ENCODE data around the gene PCDHGB6.
"Not testable (repeated sequence)": the region's sequence is repeated elsewhere in the genome, so short reads cannot be mapped to it uniquely, and the experiment has no call there.

PCDHGB6 gene

DNA sequence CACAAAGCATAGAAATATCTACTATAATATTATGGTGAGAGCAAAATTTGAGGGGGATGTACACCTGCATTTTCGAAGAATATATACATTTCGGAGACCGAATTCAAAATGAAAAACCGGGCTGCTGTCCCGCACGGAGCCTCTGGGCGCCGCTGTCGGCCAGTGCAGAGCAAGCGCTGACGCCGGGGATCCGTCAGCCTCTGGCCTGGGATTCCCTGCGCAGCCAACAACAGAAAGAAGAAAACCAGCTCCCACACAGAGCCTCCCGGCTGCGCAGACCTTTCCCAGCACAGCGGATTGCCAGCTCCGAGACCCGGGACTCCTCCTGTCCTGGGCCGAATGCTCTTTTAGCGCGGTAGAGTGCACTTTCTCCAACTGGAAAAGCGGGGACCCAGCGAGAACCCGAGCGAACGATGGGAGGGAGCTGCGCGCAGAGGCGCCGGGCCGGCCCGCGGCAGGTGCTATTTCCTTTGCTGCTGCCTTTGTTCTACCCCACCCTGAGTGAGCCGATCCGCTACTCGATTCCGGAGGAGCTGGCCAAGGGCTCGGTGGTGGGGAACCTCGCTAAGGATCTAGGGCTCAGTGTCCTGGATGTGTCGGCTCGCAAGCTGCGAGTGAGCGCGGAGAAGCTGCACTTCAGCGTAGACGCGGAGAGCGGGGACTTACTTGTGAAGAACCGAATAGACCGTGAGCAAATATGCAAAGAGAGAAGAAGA, at the start of gene PCDHGB6:
PCDHGB6 (plus strand) TSS at position 232 of the 716 bp plus-strand sequence; CDS start at position 414, 182 bp downstream.
- not testable (repeated sequence) for DNase-seq

DNA sequence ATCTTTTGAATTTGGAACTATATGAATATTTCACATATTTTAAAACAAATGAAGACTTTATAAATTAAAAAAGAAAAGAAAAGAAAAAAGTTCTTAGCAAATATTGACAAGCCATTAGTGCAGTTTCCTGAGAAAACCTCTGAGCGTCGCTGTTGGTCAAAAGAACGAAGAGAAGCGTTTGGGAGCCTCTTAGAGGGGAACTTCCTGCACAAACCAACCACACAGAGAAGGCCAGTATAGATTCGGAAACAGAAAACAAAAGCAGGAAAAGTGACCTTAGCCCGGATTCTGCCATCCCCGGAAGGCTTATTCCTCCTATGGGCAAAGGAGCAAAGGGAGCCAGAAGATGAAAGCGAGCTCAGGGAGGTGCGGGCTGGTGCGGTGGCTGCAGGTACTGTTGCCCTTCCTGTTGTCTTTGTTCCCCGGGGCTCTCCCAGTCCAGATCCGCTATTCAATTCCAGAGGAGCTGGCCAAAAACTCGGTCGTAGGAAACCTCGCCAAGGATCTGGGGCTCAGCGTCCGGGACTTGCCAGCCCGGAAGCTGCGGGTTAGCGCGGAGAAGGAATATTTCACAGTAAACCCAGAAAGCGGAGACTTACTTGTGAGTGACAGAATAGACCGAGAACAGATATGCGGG, 47.9 kb upstream of the PCDHGB6 start, which contains the start of gene PCDHGB2:
PCDHGB2 (plus strand) TSS at position 205 of the 637 bp plus-strand sequence; CDS start at position 347, 142 bp downstream.
- peak; percentile 3 for DNase-seq

DNA sequence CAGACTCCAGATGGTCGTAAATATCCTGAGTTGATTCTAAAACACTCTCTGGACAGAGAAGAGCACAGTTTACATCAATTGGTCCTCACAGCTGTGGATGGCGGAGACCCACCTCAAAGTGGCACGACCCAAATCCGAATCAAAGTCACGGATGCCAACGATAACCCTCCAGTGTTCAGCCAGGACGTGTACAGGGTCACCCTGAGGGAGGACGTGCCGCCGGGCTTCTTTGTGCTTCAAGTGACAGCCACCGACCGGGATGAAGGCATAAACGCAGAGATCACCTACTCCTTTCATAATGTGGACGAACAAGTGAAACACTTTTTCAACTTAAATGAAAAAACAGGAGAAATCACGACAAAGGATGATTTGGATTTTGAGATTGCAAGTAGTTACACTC, 47.1 kb upstream of the PCDHGB6 start:
- no peak for DNase-seq

DNA sequence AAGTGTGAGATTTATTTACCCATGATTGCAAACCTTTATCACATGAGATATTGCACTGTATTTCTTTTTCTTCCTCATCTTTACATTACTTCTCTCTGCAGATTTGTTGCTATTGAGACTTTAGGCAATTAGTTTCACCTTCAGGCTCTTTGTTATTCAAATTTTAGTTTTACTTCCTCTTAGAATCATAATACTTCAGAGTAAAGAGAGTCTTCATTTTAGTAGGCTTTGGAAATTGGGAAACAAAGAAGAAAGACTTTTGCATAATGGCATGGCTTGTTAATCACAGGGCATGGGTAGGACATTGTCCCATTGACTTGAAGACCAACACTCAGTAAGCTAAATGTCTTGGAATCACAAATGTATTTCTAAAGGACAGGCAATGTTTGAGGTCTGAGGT, 45.1 kb upstream of the PCDHGB6 start:
- no peak for DNase-seq

DNA sequence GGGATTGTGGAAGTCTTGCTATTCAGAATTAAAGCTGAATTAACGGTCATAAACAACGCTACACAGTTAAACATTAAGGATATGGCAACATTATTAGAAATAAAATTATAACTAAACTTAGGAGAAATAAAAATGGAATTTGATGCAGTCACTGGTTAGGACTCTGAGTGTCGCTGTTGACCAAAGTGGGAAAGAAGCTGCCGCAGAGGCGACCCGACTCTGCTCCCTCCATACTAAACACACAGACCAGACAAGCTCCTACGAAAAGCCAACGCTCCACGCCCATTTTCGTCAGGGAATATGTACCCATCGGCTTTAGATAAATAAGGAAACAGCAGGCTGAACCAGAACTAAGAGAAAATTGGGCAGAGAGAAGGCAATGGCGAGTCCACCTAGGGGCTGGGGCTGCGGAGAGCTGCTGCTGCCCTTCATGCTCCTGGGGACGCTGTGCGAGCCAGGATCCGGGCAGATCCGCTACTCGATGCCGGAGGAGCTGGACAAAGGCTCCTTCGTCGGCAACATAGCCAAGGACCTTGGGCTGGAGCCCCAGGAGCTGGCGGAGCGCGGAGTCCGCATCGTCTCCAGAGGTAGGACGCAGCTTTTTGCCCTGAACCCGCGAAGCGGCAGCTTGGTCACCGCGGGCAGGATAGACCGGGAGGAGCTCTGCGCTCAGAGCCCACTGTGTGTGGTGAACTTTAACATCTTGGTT, 43.7 kb upstream of the PCDHGB6 start, which contains the start of gene PCDHGA5:
PCDHGA5 (plus strand) TSS at position 211 of the 709 bp plus-strand sequence; CDS start at position 380, 169 bp downstream.
- DNase-seq = no peak

DNA sequence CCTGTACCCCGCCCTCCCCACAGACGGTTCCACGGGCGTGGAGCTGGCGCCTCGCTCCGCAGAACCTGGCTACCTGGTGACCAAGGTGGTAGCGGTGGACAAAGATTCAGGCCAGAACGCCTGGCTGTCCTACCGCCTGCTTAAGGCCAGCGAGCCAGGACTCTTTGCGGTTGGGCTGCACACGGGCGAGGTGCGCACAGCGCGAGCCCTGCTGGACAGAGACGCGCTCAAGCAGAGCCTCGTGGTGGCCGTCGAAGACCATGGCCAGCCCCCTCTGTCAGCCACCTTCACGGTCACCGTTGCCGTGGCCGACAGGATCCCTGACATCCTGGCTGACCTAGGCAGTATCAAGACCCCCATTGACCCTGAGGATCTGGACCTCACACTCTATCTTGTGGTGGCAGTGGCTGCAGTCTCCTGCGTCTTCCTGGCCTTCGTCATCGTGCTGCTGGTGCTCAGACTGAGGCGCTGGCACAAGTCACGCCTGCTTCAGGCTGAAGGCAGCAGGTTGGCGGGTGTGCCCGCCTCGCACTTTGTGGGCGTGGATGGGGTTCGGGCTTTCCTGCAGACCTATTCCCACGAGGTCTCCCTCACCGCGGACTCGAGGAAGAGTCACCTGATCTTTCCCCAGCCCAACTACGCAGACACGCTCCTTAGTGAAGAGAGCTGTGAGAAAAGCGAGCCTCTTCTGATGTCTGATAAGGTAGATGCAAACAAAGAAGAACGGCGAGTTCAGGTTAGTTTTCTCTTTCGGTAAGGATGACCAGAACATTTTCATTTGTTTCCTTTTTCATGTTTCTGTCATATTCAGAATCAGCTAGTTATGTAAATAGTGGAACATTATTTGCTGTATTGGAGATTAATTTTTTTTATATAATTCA, 41.6 kb upstream of the PCDHGB6 start:
- DNase-seq = no peak

DNA sequence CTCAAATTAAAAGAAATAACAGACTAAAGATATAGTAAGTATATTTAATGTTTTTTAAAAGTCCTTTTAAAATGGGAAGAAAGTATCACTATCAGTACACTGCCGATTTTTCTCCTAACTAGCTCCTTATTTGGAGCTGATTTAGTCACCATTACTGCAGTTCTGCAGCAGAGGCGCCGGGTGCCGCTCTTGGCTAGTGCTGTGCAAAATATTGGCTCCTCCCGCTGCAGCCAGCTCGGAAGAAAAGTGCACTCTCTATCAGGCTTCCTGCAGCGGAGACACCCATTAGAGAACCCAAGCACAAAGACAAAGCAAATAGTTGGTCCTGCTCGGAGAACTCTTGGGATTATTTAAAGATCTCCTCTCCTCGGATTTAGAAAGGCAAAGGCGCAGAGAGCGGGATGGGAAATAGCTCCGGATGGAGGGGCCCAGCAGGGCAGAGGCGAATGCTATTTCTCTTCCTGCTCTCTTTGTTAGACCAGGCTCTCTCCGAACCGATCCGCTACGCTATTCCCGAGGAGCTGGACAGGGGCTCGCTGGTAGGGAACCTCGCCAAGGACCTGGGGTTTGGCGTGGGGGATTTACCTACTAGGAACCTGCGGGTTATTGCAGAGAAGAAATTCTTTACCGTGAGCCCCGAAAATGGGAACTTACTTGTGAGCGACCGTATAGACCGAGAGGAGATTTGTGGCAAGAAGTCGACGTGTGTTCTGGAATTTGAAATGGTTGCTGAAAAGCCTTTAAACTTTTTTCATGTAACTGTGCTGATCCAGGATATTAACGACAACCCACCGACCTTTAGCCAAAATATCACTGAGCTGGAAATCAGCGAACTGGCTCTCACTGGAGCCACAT, 37.6 kb upstream of the PCDHGB6 start, which contains the start of gene PCDHGB3:
PCDHGB3 (plus strand) TSS at position 249 of the 855 bp plus-strand sequence; CDS start at position 402, 153 bp downstream.
- no peak for DNase-seq

DNA sequence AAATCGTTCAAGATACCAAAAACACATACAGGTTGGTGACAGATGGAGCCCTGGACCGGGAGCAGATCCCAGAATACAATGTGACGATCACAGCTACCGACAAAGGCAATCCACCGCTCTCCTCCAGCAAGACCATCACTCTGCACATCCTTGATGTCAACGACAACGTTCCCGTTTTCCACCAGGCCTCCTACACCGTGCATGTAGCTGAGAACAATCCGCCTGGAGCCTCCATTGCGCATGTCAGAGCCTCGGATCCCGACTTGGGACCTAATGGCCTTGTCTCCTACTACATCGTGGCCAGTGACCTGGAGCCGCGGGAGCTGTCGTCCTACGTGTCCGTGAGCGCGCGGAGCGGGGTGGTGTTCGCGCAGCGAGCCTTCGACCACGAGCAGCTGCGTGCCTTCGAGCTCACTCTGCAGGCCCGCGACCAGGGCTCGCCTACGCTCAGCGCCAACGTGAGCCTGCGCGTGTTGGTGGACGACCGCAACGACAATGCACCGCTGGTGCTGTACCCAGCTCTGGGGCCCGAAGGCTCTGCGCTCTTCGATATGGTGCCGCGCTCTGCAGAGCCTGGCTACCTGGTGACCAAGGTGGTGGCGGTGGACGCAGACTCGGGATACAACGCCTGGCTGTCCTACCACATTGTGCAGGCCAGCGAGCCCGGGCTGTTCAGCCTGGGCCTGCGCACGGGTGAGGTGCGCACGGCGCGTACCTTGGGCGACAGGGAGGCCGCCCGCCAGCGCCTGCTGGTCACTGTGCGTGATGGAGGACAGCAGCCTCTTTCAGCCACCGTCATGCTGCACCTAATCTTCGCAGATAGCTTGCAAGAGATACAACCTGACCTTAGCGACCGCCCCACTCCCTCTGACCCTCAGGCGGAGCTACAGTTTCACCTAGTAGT, 36.0 kb upstream of the PCDHGB6 start:
- DNase-seq = no peak

DNA sequence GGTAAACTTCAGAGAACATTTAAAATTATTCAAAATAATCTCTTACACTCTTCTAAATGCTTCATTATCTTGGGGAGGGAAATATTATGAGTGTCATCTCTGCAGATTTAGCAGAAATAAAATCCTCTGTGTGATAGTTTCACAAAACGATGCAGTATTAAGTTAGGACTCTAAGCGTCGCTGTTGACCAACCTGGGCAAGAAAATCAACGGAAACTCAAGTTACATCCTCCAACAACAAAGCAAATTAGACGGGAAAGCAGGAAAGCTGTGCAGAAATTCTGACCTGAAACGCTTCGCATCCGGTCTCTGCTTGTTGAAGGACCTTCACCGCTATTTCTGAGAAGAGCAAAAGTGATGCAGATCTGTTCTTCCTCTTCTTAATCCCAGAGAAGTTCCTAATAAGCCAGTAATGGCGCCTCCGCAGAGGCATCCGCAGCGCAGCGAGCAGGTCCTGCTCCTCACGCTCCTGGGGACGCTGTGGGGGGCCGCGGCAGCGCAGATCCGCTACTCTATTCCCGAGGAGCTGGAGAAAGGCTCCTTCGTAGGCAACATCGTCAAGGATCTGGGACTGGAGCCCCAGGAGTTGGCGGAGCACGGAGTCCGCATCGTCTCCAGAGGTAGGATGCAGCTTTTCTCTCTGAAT, 34.0 kb upstream of the PCDHGB6 start, which contains the start of gene PCDHGA6:
PCDHGA6 (plus strand) TSS at position 219 of the 645 bp plus-strand sequence; CDS start at position 412, 193 bp downstream.
- no peak for DNase-seq

DNA sequence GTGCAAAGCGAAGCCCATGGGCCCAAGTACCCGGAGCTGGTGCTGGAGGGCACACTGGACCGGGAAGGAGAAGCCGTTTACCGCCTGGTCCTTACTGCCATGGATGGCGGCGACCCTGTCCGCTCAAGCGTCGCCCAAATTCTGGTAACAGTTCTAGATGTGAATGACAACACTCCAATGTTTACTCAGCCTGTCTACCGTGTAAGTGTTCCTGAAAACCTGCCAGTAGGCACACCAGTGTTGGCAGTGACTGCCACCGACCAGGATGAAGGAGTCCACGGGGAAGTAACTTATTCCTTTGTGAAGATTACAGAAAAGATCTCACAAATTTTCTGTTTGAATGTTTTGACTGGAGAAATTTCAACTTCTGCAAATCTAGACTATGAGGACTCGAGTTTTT, 33.2 kb upstream of the PCDHGB6 start:
- DNase-seq = no peak

DNA sequence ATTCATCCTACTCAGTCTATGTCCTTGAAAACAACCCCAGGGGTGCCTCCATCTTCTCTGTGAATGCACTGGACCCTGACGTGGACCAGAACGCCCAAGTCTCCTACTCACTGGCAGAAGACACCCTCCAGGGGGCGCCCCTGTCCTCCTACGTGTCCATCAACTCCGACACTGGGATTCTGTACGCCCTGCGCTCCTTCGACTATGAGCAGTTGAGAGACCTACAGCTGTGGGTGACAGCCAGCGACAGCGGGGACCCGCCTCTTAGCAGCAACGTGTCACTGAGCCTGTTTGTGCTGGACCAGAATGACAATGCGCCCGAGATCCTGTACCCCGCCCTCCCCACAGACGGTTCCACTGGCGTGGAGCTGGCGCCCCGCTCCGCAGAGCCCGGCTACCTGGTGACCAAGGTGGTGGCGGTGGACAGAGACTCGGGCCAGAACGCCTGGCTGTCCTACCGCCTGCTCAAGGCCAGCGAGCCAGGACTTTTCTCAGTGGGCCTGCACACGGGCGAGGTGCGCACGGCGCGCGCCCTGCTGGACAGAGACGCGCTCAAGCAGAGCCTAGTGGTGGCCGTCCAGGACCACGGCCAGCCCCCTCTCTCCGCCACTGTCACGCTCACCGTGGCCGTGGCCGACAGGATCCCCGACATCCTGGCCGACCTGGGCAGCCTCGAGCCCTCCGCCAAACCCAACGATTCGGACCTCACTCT, 32.2 kb upstream of the PCDHGB6 start:
- DNase-seq = not testable (repeated sequence)

DNA sequence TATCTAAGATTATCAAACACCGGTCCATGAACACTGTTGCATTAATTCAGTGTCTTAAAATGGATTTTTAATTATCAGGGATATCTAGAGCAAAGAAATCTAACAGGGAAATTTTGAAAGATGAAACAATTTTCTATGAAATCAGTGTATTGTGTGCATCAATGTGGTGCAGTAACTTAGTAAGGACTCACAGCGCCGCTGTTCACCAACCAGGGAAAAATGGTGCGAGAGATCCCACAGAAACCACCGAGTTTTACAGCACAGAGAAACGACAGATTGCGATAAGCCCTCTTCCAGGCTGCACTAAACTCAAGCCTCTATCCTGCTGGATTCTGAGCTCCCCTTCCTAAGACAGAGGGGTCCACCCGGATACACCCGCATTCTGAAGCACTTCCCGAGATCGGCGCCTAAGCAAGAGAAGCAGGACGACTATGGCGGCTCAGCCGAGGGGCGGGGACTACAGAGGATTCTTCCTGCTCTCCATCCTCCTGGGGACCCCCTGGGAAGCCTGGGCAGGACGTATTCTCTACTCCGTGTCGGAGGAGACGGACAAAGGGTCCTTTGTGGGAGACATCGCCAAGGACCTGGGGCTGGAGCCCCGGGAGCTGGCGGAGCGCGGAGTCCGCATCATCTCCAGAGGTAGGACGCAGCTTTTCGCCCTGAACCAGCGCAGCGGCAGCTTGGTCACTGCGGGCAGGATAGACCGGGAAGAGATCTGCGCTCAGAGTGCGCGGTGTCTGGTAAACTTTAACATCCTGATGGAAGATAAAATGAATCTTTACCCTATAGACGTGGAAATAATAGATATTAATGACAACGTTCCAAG, 25.1 kb upstream of the PCDHGB6 start, which contains the start of gene PCDHGA7:
PCDHGA7 (plus strand) TSS at position 274 of the 826 bp plus-strand sequence; CDS start at position 432, 158 bp downstream.
- no peak for DNase-seq

DNA sequence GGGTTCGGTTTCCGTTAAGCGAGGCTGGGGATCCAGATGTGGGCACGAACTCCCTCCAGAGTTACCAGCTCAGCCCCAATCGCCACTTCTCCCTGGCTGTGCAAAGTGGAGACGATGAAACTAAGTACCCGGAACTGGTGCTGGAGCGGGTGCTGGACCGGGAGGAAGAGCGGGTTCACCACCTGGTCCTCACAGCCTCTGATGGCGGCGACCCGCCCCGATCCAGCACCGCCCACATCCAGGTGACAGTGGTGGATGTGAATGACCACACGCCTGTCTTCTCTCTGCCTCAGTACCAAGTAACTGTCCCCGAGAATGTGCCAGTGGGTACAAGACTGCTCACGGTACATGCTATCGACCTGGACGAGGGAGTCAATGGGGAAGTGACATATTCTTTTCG, 24.5 kb upstream of the PCDHGB6 start:
- no peak for DNase-seq

DNA sequence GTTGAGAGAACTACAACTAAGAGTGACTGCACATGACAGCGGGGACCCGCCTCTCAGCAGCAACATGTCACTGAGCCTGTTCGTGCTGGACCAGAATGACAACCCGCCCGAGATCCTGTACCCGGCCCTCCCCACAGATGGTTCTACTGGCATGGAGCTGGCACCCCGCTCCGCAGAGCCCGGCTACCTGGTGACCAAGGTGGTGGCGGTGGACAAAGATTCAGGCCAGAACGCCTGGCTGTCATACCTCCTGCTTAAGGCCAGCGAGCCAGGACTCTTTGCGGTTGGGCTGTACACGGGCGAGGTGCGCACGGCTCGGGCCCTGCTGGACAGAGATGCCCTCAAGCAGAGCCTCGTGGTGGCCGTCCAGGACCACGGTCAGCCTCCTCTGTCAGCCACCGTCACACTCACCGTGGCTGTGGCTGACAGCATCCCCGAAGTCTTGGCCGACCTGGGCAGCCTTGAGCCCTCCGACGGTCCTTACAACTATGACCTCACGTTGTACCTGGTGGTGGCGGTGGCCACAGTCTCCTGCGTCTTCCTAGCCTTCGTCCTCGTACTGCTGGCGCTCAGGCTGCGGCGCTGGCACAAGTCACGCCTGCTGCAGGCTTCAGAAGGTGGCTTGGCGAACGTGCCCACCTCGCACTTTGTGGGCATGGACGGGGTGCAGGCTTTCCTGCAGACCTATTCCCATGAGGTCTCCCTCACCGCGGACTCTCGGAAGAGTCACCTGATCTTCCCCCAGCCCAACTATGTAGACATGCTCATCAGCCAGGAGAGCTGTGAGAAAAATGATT, 23.2 kb upstream of the PCDHGB6 start:
- no peak for DNase-seq

DNA sequence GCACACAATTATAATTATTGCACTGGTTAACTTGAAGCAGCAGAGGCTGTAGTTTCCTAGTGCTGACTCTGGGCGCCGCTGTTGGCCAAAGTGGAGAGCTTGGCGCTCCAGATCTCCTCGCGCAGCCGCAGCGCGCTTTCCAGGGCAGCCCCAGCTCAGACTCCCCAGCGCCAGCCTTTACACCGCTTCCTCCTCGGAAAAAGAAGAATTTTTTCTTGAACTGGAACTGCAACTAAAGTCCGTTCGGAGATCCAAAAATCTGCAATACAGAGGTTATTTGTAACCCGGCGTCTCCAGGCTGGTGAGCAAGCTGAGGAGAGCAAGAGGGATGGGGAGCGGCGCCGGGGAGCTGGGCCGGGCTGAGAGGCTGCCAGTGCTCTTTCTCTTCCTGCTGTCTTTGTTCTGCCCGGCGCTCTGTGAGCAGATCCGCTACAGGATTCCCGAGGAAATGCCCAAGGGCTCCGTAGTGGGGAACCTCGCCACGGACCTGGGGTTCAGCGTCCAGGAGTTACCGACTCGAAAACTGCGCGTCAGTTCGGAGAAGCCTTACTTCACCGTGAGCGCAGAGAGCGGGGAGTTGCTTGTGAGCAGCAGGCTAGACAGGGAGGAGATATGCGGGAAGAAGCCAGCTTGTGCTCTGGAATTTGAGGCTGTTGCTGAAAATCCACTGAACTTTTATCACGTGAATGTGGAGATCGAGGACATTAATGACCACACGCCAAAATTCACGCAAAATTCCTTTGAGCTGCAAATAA, 20.1 kb upstream of the PCDHGB6 start, which contains the start of gene PCDHGB4:
PCDHGB4 (plus strand) TSS at position 142 of the 755 bp plus-strand sequence; CDS start at position 329, 187 bp downstream.
- DNase-seq = not testable (repeated sequence)

DNA sequence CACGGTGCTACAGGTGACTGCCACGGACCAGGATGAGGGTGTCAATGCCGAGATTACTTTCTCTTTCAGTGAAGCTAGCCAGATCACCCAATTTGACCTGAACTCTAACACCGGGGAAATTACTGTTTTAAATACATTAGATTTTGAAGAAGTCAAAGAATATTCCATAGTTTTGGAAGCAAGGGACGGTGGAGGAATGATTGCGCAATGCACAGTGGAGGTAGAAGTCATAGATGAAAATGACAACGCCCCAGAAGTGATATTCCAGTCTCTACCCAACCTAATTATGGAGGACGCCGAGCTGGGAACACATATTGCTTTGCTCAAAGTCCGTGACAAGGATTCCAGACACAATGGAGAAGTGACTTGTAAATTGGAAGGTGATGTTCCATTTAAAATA, 19.2 kb upstream of the PCDHGB6 start:
- DNase-seq = no peak
